Measurements from ENCODE around the gene ERG. TPM values are rescaled to one million over a fixed set of nuclear protein-coding genes. Genes with fewer than 3 reads are reported as not detected.

ERG gene
- total RNA-seq, 1 experiment from 2014 or later: not detected

DNA sequence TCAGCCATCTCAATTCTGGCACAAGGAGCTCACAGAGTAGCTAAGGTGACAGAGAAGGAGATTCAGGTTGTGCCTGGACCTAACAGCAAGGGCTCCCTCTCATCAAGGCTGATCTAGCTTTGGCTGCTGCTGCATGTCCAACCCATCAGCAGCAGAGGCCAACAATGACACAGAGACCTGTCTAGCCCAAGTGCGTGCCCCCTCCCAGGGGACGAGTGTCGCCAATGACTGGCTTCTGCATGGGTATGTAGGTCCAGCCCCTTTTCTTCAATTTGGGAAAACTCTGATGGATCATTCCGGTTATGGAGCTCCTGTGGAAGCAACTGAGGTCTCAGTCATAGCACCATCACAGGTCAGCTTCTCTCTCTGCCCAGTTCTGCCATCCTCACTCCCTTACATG lies 158.1 kb downstream of the ERG start:
- in situ Hi-C loops (cut with HindIII; ENCODE audit: low pct_unique_long_range_greater_than_20kb, low sequenced_read_pairs): no loop called here
- DNase-seq (ENCODE audit: low read depth): no peak

DNA sequence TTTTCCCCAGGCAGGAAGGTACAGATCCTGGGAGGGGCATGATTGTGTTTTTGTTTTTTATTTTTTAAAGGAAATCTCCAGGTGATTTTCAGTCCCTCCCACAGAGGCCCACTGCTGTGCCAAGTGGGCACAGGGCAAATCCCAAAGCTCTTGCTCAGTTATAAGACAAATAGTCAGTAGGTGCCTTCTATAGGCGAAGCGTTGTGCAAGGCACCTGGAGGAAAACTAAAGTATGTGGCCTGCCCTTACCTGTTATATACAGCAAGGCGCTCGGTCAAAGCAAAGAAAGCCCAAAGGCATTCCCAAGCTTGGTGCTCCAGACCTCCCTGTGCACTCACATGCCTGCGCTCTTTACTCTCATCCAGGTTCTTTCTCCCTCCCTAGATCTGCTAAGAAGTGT lies 160.5 kb downstream of the ERG start:
- no peak for DNase-seq (ENCODE audit: low read depth)
- in situ Hi-C loops (cut with HindIII; ENCODE audit: low pct_unique_long_range_greater_than_20kb, low sequenced_read_pairs): no loop called here

DNA sequence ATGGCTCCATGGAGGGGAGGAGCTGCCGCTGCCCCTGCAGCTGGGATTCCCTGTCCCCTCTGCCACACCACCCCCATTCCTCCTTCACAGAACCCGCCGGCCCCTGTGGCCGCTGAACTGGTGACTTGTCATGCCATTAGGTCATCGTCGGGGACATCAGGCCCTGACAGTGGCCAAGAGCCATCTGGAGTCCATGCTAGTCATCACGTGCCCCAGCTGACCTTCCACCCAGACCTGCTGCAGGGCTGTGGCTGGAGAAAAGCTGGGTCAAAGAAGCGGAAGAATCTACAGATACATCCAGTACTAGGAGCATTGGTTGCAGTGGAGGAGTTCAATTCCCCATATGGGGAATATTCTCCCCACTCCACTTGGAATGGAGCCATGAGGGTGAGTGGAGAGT lies 163.4 kb downstream of the ERG start:
- no peak for DNase-seq (ENCODE audit: low read depth)

DNA sequence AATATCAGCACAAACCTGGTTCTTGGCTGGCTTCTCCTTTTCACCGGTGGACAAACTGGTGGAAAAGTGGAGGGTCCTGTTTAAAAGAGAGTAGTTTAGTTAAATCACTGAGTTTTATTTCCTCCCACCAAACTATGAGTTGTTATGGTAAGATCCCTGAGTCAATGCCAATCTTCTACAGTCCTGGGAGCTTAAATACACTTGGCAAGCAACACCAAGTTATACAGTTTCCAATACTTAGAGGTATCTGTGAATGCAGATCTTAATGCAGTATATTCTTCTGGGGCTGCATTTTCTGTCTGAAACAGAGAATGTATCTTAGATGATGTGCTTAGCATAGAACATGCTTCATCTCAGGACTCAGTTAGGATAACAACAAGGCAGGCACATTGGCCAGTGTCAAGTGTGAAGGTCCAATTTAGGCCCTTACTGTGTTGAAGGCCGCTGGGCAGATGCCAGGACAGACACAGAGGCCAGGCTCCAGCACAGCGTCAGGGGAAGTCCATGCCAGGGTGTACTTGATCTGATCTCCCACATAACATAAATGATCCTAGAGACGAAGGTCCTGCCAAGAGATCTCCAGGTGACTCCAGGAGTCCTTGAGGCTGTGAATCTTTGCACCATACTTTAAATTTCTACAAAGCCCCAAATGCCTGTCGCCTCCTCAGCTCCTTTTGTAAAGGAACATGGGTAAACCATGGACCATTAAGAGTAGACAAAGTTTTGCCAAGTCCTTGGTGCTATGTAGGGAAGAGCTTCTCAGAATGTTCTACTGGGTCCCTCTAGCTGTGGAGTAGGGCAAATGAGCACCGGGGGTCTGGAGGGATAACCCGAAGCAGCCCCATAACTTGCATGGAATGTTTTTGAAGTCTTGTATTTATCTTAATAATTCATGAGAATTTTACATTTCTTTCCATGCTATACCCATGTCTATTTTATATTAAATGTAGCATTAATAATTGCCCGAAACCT lies 164.7 kb downstream of the ERG start:
- in situ Hi-C loops (cut with HindIII; ENCODE audit: low pct_unique_long_range_greater_than_20kb, low sequenced_read_pairs): no loop called here
- DNase-seq (ENCODE audit: low read depth): no peak

More for the DNA sequence above, 163.4 kb downstream of the ERG start:
- in situ Hi-C loops (cut with HindIII; ENCODE audit: low pct_unique_long_range_greater_than_20kb, low sequenced_read_pairs): no loop called here

DNA sequence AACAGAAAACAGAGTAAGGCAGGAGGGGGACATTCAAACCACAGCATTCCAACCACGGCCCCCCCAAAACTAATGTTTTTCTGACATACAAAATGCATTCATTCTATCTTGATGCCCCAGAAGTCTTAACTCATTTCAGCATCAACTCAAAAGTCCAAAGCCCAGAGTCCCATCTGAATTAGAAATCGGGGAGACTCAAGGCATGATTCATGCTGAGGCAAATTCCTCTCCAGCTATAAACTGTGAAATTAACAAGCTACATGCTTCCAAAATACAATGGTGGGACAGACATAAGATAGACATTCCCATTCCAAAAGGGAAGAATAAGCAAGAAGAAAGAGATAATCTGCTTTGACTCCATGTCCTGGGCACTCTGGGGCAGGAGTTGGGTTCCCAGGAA lies 167.6 kb downstream of the ERG start:
- in situ Hi-C loops (cut with HindIII; ENCODE audit: low pct_unique_long_range_greater_than_20kb, low sequenced_read_pairs): no loop called here
- no peak for DNase-seq (ENCODE audit: low read depth)

Other genes with a start within 250 kb of the ERG start
- not detected in 2 replicates for gene KCNJ15, start 241.5 kb downstream of the ERG start, total RNA-seq (2014; rRNA removed; shearing (Covaris generic); ENCODE audit: low replicate concordance)

Data from Caki2 (cell line).